Lower leg skin (tissue), 4 donors: Measurements from ENCODE around the gene WWOX. TPM values are rescaled to one million over a fixed set of nuclear protein-coding genes. Genes with fewer than 3 reads are reported as not detected.

Experiments
- DNase-seq, 2 donors: peaks; one replicate each; pipeline ENCODE4 v3.0.0-alpha.2; 2019; ENCODE audit warnings: low spot score in 2 of 2
- H3K4me3 ChIP-seq: fragments of 200-600 bp; sonication (generic); 2 replicates; pipeline ENCODE4 v1.5.1; 2017; ENCODE audit warnings: mild to moderate bottlenecking, low read depth; ENCODE audit not compliant: poor library complexity, severe bottlenecking
- CTCF ChIP-seq, 3 donors: fragments of 450-650 bp; IDR thresholded peaks; one replicate each; pipeline ENCODE4 v1.5.1; 2016; ENCODE audit warnings: antibody characterized with exemption in 3 of 3, mild to moderate bottlenecking in 3 of 3, moderate library complexity in 2 of 3
- POLR2A ChIP-seq, 2 donors: fragments of 450-650 bp; IDR thresholded peaks; one replicate each; pipeline ENCODE4 v1.6.1; 2016 to 2017; ENCODE audit warnings: antibody characterized with exemption in 2 of 2, mild to moderate bottlenecking in 1 of 2, moderate library complexity in 1 of 2
- WGBS, 2 donors: methylation state at CpG; one replicate each; pipeline ENCODE4 v1.1.5; 2018; 5-methylcytosine and 5-hydroxymethylcytosine counted together
- intact Hi-C: fragments of 100-400 bp; cut with DNase I; formaldehyde crosslinking; loops from one replicate; pipeline ENCODE4 v1.15.0; 2023; ENCODE audit warnings: low total_unique reads
- total RNA-seq, 4 donors: library from RNA; depleted of rRNA; stranded (reverse); fragments of >200 nt; gene quantifications; one replicate each; pipeline ENCODE4 v1.1.0, GENCODE V29; 2016

WWOX gene
- total RNA-seq, 4 donors from 2014 or later: 21.0 to 82.7 (median 36.1) TPM

GRCh38 chr16:78903843-78904242 lies 804.4 kb downstream of the WWOX start:
- intact Hi-C loops: no loop called here
- no peak overlapping the region for H3K4me3 ChIP-seq
- TF ChIP-seq POLR2A (IDR thresholded peaks at IDR 0.05) (no peak), CTCF (IDR thresholded peaks at IDR 0.05) (no peak)
- DNase-seq: no peak
- 70 to 89% methylated on average over 4 of the region's 4 CpGs for WGBS, 2 donors

DNA sequence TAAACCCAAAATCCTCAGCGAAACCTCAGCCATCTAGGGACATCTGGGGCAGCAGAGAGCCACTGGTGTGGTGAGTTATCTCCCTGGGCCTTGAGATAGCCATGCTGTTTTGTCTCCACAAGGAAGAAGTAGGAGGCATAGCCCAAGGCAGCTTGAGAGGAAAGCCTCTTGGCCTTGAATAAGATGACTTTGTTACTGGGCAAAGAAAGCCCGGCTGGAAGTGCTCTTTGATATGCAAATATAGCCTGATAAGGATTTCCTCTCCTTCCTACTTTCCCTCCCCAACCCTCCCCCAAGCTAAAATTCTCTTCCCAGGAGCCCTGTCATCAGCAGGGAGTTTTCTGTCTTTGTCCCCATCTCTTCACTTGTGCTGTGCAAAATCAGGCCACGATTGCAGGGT lies 806.7 kb downstream of the WWOX start:
- intact Hi-C loops: no loop called here
- no peak for DNase-seq
- 63 to 74% methylated on average over 3 of the region's 3 CpGs for WGBS, 2 donors
- H3K4me3 ChIP-seq: no peak overlapping the region
- TF ChIP-seq CTCF (IDR thresholded peaks at IDR 0.05): no peak
- TF ChIP-seq POLR2A (IDR thresholded peaks at IDR 0.05): no peak

DNA sequence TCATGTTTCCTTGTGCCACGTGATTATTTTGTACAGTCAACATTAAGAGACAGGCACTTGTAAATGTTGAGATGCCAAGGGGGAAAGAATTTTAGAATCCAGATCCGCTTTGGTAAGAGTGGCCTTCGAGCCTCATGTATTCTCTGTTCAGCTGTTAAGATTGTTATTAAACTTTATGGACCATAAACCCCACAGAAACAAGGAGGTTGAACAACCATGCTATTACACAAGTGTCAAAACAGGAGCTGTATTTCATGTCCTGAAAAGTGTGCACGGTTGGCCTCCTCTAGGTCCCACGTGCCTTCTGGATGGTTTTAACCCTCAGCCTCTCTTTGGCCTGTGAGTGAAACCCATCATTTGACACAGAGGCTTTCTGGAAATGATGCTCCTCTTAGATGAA lies 809.8 kb downstream of the WWOX start:
- DNase-seq: no peak
- no peak overlapping the region for H3K4me3 ChIP-seq
- intact Hi-C loops: no loop called here
- no peak for TF ChIP-seq POLR2A (IDR thresholded peaks at IDR 0.05)
- TF ChIP-seq CTCF (IDR thresholded peaks at IDR 0.05): no peak
- WGBS, 2 donors: 81 to 82% methylated on average over 5 of the region's 5 CpGs

DNA sequence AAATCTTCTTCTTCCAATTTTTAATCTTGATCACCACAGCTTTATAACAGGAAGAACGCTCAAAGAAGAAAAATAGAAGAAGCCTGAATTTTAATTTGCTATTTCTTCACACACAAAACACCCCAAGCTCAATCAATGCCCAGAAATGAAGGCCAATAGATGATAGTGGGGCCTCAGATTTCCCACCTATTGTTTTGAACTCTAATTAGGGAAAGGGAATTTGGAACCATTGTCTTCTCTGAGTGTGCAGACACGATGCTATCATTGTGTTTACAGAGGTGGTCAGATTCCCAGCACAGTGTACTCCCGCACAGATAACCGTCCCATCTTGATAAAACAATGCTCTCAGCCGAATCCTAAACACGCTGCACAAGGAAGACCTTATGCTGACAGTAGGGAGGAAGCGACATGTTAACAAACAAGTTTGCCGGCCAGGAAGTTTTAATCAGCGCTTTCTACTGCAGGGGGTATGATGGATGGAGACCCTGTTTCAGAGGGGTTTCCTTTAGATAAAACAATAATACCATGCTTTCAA lies 816.4 kb downstream of the WWOX start:
- no peak for DNase-seq
- no peak for TF ChIP-seq POLR2A (IDR thresholded peaks at IDR 0.05)
- TF ChIP-seq CTCF (IDR thresholded peaks at IDR 0.05): no peak

GRCh38 chr16:78916928-78917545 lies 817.6 kb downstream of the WWOX start:
- TF ChIP-seq POLR2A (IDR thresholded peaks at IDR 0.05) (no peak), CTCF (IDR thresholded peaks at IDR 0.05) (no peak)
- intact Hi-C loops: no loop called here
- no peak overlapping the region for H3K4me3 ChIP-seq
- WGBS, 2 donors: 76 to 81% methylated on average over 7 of the region's 7 CpGs
- DNase-seq: no peak

More for the DNA sequence above, 816.4 kb downstream of the WWOX start:
- 68 to 72% methylated on average over 9 of the region's 9 CpGs for WGBS, 2 donors
- intact Hi-C loops: no loop called here
- H3K4me3 ChIP-seq: no peak overlapping the region
